H54 (cell line): ENCODE results near the gene GSS.
A peak's percentile ranks its signal among the peaks of the same experiment; 100 is the strongest.

Experiments
- DNase-seq: peaks from one replicate; pipeline ENCODE4 v3.0.0; 2011; ENCODE audit warnings: low spot score, mixed read lengths; ENCODE audit not compliant: insufficient read length
- FAIRE-seq: peaks from 3 replicates; lab custom pipeline; 2011; peaks lifted over from hg19 to GRCh38; lab: Jason Lieb, UNC
- POLR2A ChIP-seq: IDR thresholded peaks from 2 replicates; pipeline ENCODE4 v1.6.1; 2011; ENCODE audit warnings: low read depth, mild to moderate bottlenecking, low read length

GSS gene

DNA sequence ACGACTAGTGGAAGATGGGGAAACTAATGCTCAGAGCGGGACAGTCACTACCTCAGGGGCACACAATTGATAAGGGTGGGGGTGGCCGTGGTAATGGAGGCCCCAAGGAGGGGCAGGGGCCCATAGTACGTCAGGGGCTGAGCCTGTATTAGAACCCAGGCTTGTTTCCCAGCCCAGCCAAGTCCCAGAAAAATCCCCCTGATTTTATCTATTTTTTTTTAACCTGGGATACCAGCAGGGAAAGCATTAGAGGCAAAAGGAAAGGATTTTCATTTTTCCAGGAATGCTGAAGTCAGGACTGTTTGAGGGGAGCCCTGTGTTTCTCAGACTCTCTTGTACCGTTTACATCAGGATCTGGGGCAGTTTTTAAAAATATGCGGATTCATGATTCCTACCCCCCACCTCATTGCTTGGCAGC lies 444 bp upstream of the GSS start:
- TF ChIP-seq POLR2A = no peak
- DNase-seq = no peak
- FAIRE-seq = no peak

DNA sequence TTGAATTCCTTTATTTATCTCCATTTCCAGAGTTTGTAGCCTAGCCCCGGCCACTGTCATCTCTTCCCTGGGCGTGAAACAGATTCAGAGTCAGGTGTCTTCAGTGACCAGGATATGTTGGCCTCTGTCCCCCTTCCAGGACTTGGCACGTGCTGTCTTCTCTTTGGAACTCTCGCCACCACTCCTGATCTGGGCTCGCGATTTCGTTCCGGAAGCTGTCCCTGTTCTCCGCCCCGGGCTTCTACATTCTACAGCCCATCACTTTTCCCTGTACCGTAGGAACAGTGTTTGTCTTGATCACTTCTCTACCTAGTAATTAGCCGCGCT lies 739 bp downstream of the GSS start:
- FAIRE-seq (no peak), DNase-seq (no peak)
- TF ChIP-seq POLR2A = no peak

DNA sequence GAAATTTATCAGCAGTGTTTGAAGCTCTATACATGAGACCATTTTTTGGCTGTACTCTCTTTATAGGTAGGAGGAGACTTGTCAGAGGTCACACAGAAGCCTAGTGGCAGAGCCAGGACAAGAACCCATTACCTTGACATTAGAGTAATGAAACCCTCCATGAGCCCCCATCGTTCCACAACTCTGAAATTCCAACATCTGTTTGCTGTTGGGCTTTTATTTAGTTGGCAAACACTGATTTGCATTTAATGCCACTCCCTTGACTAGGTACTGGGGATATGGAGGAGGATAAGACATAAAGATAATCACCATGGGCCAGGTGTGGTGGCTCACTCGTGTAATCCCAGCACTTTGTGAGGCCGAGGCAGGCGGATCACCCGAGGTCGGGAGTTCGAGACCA lies 1.6 kb downstream of the GSS start:
- FAIRE-seq (no peak), DNase-seq (no peak)
- TF ChIP-seq POLR2A = no peak

GRCh38 chr20:34952671-34953070 lies 2.9 kb downstream of the GSS start:
- DNase-seq = no peak
- FAIRE-seq = no peak

GRCh38 chr20:34951652-34952051 lies 4.0 kb downstream of the GSS start:
- DNase-seq (no peak), FAIRE-seq (no peak)
- TF ChIP-seq POLR2A = no peak

More at GRCh38 chr20:34952671-34953070, 2.9 kb downstream of the GSS start:
- no peak for TF ChIP-seq POLR2A

DNA sequence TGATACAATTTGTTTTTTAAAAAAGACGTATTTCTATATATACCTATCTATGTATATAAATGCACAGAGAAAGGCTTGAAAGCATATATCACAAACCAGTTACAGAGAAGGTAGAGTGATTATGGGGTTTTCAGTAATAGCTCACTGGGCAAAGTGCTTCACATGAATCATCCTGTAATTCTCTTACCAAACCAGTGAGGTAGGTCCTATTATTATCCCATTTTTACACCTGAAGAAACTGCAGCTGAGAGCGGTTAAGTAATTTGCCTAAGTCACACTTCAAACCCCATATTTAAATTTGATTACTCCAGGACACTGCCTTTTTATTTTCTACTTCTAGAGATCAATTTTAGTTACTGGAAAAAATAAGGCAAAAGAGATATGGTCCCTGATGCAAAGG lies 4.4 kb downstream of the GSS start:
- TF ChIP-seq POLR2A = no peak

GRCh38 chr20:34949120-34949519 lies 6.5 kb downstream of the GSS start:
- FAIRE-seq (no peak), DNase-seq (no peak)
- TF ChIP-seq POLR2A = no peak

More for the DNA sequence above, 4.4 kb downstream of the GSS start:
- DNase-seq = no peak
- no peak for FAIRE-seq

GRCh38 chr20:34948030-34948429 lies 7.6 kb downstream of the GSS start:
- TF ChIP-seq POLR2A = no peak
- DNase-seq = peak; percentile 42
- FAIRE-seq = no peak

DNA sequence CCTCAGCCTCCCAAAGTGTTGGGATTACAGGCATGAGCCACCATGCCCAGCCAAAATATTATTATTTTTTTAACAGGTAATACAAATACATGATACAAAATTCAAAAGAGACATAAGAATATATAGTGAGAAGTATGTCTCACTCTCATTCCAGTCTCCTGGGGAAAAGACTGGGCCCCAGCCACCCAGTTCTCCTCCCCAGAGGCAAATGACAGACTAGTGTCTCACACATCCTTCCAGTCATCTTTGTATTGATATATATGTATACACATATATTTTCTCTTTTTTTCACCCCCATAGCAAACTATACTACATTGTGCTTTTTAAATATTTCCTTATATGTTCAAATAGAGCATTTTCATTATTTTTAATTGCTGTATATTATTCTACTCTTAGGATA lies 8.3 kb downstream of the GSS start:
- DNase-seq (no peak), FAIRE-seq (no peak)
- no peak for TF ChIP-seq POLR2A

DNA sequence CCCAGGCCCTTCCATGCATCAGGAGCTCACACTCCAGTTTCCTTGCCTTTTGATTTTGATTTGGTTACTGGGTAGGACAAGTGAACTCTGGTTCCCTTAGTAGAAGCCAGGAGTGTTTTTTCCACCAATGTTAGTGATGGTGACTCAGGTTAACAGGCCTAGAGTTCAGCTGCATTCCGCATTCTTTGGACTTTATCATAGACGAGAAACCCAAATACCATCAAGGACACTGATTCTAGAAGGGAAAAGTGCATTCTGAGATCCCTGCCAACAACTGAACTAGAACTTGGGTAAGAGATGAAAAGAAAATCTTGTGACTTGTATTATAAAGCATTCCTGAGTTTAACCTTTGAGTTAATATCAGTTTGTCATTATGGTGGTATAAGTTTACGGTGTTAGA lies 8.9 kb downstream of the GSS start:
- DNase-seq = no peak
- no peak for FAIRE-seq
- no peak for TF ChIP-seq POLR2A

GRCh38 chr20:34945315-34946077 lies 10.1 kb downstream of the GSS start:
- DNase-seq (no peak), FAIRE-seq (no peak)
- TF ChIP-seq POLR2A = no peak

- no peak for TF ChIP-seq POLR2A
- no peak for DNase-seq
- FAIRE-seq = no peak
These were observed 11.6 kb downstream of the GSS start for GRCh38 chr20:34943808-34944567.

GRCh38 chr20:34942301-34942700 lies 13.3 kb downstream of the GSS start:
- FAIRE-seq (no peak), DNase-seq (no peak)
- no peak for TF ChIP-seq POLR2A

DNA sequence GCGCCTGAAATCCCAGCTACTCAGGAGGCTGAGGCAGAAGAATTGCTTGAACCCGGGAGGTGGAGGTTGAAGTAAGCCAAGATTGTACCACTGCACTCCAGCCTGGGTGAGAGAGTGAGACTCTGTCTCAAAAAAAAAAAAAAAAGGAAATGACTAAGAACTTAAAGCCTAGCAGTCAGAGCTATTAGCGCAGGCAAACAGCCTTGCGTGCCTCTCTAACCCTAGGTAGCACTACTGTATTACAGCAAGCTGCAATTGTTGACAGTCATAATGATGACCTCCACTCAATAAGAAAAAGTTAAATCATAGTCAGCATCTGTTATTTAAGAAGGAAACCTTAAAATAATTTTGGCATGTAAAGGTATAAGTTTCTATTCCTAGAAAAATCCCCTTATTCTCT lies 14.4 kb downstream of the GSS start:
- no peak for DNase-seq
- FAIRE-seq = no peak
- TF ChIP-seq POLR2A = no peak

DNA sequence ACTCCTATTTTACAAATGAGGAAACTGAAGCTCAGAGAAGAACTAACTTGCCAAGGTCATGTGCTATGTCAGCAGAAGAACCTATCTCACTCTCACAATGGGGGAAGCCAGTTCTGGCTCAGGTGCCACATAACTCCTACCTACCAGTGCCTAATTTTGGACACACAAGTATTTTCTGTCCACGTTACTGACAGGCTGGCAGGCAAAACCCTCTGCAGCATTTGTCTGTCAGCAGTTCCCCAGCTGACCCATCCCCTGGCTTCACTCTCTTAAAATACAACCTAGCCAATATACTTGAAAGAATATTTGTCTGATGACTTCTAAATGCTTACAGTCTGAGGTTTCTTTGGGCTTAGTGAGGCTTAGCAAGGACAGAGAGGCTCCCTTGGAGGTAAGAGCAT lies 15.5 kb downstream of the GSS start:
- TF ChIP-seq POLR2A = no peak
- FAIRE-seq (no peak), DNase-seq (no peak)
